Muscle layer of duodenum (tissue), 2 donors: Measurements from ENCODE around the gene RFX4.

Experiments used
- H3K27ac ChIP-seq: one replicate; pipeline ENCODE4 v1.7.0; 2013; ENCODE audit warnings: mild to moderate bottlenecking, low read length
- H3K27me3 ChIP-seq: one replicate; pipeline ENCODE4 v1.7.0; 2013; ENCODE audit warnings: low read depth, mild to moderate bottlenecking, control low read depth, low read length
- H3K36me3 ChIP-seq, 2 donors: one replicate each; pipeline ENCODE4 v1.7.0; 2013; ENCODE audit warnings: low read length in 2 of 2, control low read depth in 1 of 2, mild to moderate bottlenecking in 1 of 2; ENCODE audit not compliant: insufficient read depth in 2 of 2, control insufficient read depth in 1 of 2
- H3K4me1 ChIP-seq, 2 donors: one replicate each; pipeline ENCODE4 v1.7.0; 2013; ENCODE audit warnings: low read length in 2 of 2, mild to moderate bottlenecking in 2 of 2, control low read depth in 1 of 2, moderate library complexity in 1 of 2; ENCODE audit not compliant: insufficient read depth in 2 of 2, control insufficient read depth in 1 of 2
- H3K4me3 ChIP-seq, 2 donors: one replicate each; pipeline ENCODE4 v1.7.0; 2013; ENCODE audit warnings: low read length in 2 of 2, low read depth in 1 of 2, mild to moderate bottlenecking in 1 of 2
- H3K9me3 ChIP-seq, 2 donors: one replicate each; pipeline ENCODE4 v1.7.0; 2013; ENCODE audit warnings: low read length in 2 of 2, control low read depth in 1 of 2, mild to moderate bottlenecking in 1 of 2; ENCODE audit not compliant: control insufficient read depth in 1 of 2
- donor health status: healthy.

RFX4 gene

GRCh38 chr12:106774005-106774807 is 191.4 kb downstream of the RFX4 start, which contains the start of gene RIC8B:
TSS of gene RIC8B (plus strand) at chr12:106774682. CDS start at chr12:106774746, 64 bp downstream.
- Histone ChIP-seq H3K27me3 (no peaks in the 10 kb centered on the region), H3K9me3 (no peaks in the 10 kb centered on the region), H3K4me1 (peaks cover 0 to 9% of the 10 kb centered on the region in 2 donors), H3K4me3 (peak within 1 kb of the TSS; percentile 83 to 90), H3K36me3 (peaks cover 0 to 4% of the 10 kb centered on the region in 2 donors), H3K27ac (peak within 1 kb of the TSS; percentile 95)

- peaks cover 0 to 9% of the 10 kb centered on the region in 2 donors for H3K4me1 ChIP-seq
- no peaks in the 10 kb centered on the region for H3K27me3 ChIP-seq
- peaks cover 0 to 4% of the 10 kb centered on the region in 2 donors for H3K36me3 ChIP-seq
- H3K9me3 ChIP-seq = no peaks in the 10 kb centered on the region
- peak overlapping the region; percentile 83 to 90 for H3K4me3 ChIP-seq
- H3K27ac ChIP-seq = peak overlapping the region; percentile 95
Measured at GRCh38 chr12:106774808-106775524, 192.2 kb downstream of the RFX4 start.

- no peaks in the 10 kb centered on the region for H3K27me3 ChIP-seq
- H3K27ac ChIP-seq = no peak overlapping the region
- peaks cover 0 to 9% of the 10 kb centered on the region in 2 donors for H3K4me1 ChIP-seq
- H3K4me3 ChIP-seq = no peak overlapping the region
- H3K9me3 ChIP-seq = no peaks in the 10 kb centered on the region
- peaks cover 0 to 4% of the 10 kb centered on the region in 2 donors for H3K36me3 ChIP-seq
Measured at GRCh38 chr12:106776897-106777296, 194.1 kb downstream of the RFX4 start.

- Histone ChIP-seq H3K36me3 (peaks cover 0 to 8% of the 10 kb centered on the region in 2 donors), H3K4me3 (no peak overlapping the region), H3K4me1 (peaks cover 0 to 7% of the 10 kb centered on the region in 2 donors), H3K27ac (no peak overlapping the region), H3K9me3 (no peaks in the 10 kb centered on the region), H3K27me3 (no peaks in the 10 kb centered on the region)
Measured at GRCh38 chr12:106780010-106780631, 197.3 kb downstream of the RFX4 start.

- Histone ChIP-seq H3K27ac (no peak overlapping the region), H3K4me1 (no peaks in the 10 kb centered on the region), H3K27me3 (no peaks in the 10 kb centered on the region), H3K36me3 (peaks cover 0 to 8% of the 10 kb centered on the region in 2 donors), H3K9me3 (no peaks in the 10 kb centered on the region), H3K4me3 (no peak overlapping the region)
Measured at GRCh38 chr12:106782619-106783018, 199.8 kb downstream of the RFX4 start.

- Histone ChIP-seq H3K36me3 (peaks cover 0 to 8% of the 10 kb centered on the region in 2 donors), H3K4me1 (no peaks in the 10 kb centered on the region), H3K27ac (no peak overlapping the region), H3K4me3 (no peak overlapping the region), H3K9me3 (no peaks in the 10 kb centered on the region), H3K27me3 (no peaks in the 10 kb centered on the region)
Measured at GRCh38 chr12:106783515-106783914, 200.7 kb downstream of the RFX4 start.

- H3K4me1 ChIP-seq = no peaks in the 10 kb centered on the region
- peaks cover 12 to 20% of the 10 kb centered on the region in 2 donors for H3K36me3 ChIP-seq
- no peaks in the 10 kb centered on the region for H3K9me3 ChIP-seq
- no peaks in the 10 kb centered on the region for H3K27me3 ChIP-seq
- H3K4me3 ChIP-seq = no peak overlapping the region
- H3K27ac ChIP-seq = no peak overlapping the region
Measured at GRCh38 chr12:106790020-106790419, 207.2 kb downstream of the RFX4 start.

- Histone ChIP-seq H3K9me3 (no peaks in the 10 kb centered on the region), H3K4me3 (no peak overlapping the region), H3K27me3 (no peaks in the 10 kb centered on the region), H3K4me1 (no peaks in the 10 kb centered on the region), H3K27ac (no peak overlapping the region), H3K36me3 (peaks cover 12 to 19% of the 10 kb centered on the region in 2 donors)
Measured at GRCh38 chr12:106791531-106791930, 208.7 kb downstream of the RFX4 start.

- Histone ChIP-seq H3K4me1 (no peaks in the 10 kb centered on the region), H3K27ac (no peak overlapping the region), H3K4me3 (no peak overlapping the region), H3K27me3 (no peaks in the 10 kb centered on the region), H3K36me3 (peaks cover 12 to 17% of the 10 kb centered on the region in 2 donors), H3K9me3 (no peaks in the 10 kb centered on the region)
Measured at GRCh38 chr12:106794369-106794768, 211.6 kb downstream of the RFX4 start.

- Histone ChIP-seq H3K4me3 (no peak overlapping the region), H3K9me3 (no peaks in the 10 kb centered on the region), H3K27ac (no peak overlapping the region), H3K36me3 (peaks cover 8 to 11% of the 10 kb centered on the region in 2 donors), H3K27me3 (no peaks in the 10 kb centered on the region), H3K4me1 (no peaks in the 10 kb centered on the region)
Measured at GRCh38 chr12:106801167-106801708, 218.4 kb downstream of the RFX4 start.
